BJ (cell line): Measurements from ENCODE around the gene AGGF1. TPM values are rescaled to one million over a fixed set of nuclear protein-coding genes. Genes with fewer than 3 reads are reported as not detected.

Experiments used
- CTCF ChIA-PET: fragments of 350-600 bp; formaldehyde crosslinking; extraction: SDS; loops from one replicate; lab custom pipeline; 2021; ENCODE audit warnings: antibody characterized with exemption, inconsistent platforms; lab: Yijun Ruan, JAX
- POLR2A ChIA-PET: fragments of 300-600 bp; sonication (Branson Sonifier 250); formaldehyde crosslinking; extraction: SDS; loops from one replicate; lab custom pipeline; 2021; ENCODE audit warnings: antibody characterized with exemption; lab: Charles Lee
- DNase-seq: peaks from one replicate; pipeline ENCODE4 v3.0.0-alpha.2; 2011; ENCODE audit warnings: low read depth
- H3K27me3 ChIP-seq: 2 replicates; pipeline ENCODE4 v1.6.0; 2011; ENCODE audit warnings: low read length; ENCODE audit not compliant: control insufficient read depth, insufficient read depth
- H3K36me3 ChIP-seq: 2 replicates; pipeline ENCODE4 v1.5.1; 2011; ENCODE audit warnings: low read length; ENCODE audit not compliant: control insufficient read depth, insufficient read depth
- H3K4me3 ChIP-seq: 2 replicates; pipeline ENCODE4 v1.5.1; 2011; ENCODE audit warnings: low read depth, mild to moderate bottlenecking, control low read depth, low read length
- CTCF ChIP-seq: IDR thresholded peaks from 2 replicates; pipeline ENCODE4 v1.5.1; 2011; ENCODE audit warnings: low read depth, mild to moderate bottlenecking, control low read depth, inconsistent platforms, low read length, moderate library complexity; ENCODE audit not compliant: insufficient read depth
- polyA plus RNA-seq: library from polyadenylated mRNA; depleted of rRNA; stranded (reverse); fragments of >200 nt; gene quantifications from 2 replicates; pipeline ENCODE4 v1.2.3, GENCODE V29; 2011

The AGGF1 gene
- polyA plus RNA-seq, 1 experiment: 8.3 TPM

- ChIA-PET CTCF (interaction anchor here (0.6 kb wide), 1 partner anchor 44 kb away, joined by 3 read pairs; no protein-coding TSS in a partner anchor), POLR2A (no interaction called here)
- no peak for TF ChIP-seq CTCF
- H3K4me3 ChIP-seq: no peak overlapping the region
- no peak for DNase-seq
- H3K36me3 ChIP-seq: peaks cover 1% of the 10 kb centered on the region; the same call in 1 of the 2 replicates
- H3K27me3 ChIP-seq: peaks cover 2% of the 10 kb centered on the region; the same call in 1 of the 2 replicates
Observed at GRCh38 chr5:77031891-77032290, 1.7 kb downstream of the AGGF1 start.

- POLR2A ChIA-PET: no interaction called here
- no peak for TF ChIP-seq CTCF
- Histone ChIP-seq H3K4me3 (no peak overlapping the region), H3K27me3 (no peaks in the 10 kb centered on the region), H3K36me3 (peaks cover 1% of the 10 kb centered on the region; the same call in 1 of the 2 replicates)
- CTCF ChIA-PET: no interaction called here
- no peak for DNase-seq
Observed at GRCh38 chr5:77032635-77033034, 2.4 kb downstream of the AGGF1 start.

- TF ChIP-seq CTCF: no peak
- peaks cover 1% of the 10 kb centered on the region; the same call in 1 of the 2 replicates for H3K36me3 ChIP-seq
- no peak overlapping the region for H3K4me3 ChIP-seq
- CTCF ChIA-PET: no interaction called here
- no peaks in the 10 kb centered on the region for H3K27me3 ChIP-seq
- DNase-seq: no peak
- POLR2A ChIA-PET: no interaction called here
Observed at GRCh38 chr5:77033338-77033737, 3.1 kb downstream of the AGGF1 start.

- no peak for DNase-seq
- Histone ChIP-seq H3K36me3 (peaks cover 1% of the 10 kb centered on the region), H3K27me3 (no peaks in the 10 kb centered on the region), H3K4me3 (no peak overlapping the region)
- TF ChIP-seq CTCF: no peak
- POLR2A ChIA-PET: no interaction called here
- CTCF ChIA-PET: no interaction called here
Observed at GRCh38 chr5:77035950-77036349, 5.7 kb downstream of the AGGF1 start.

- Histone ChIP-seq H3K36me3 (peaks cover 2% of the 10 kb centered on the region; the same call in 1 of the 2 replicates), H3K4me3 (no peak overlapping the region), H3K27me3 (no peaks in the 10 kb centered on the region)
- ChIA-PET CTCF (no interaction called here), POLR2A (no interaction called here)
- DNase-seq: no peak
- no peak for TF ChIP-seq CTCF
Observed at GRCh38 chr5:77046416-77047073, 16.3 kb downstream of the AGGF1 start.
